CD4-positive, alpha-beta T cell treated with Interferon gamma for 1 hour (primary cell): ENCODE data around the gene CST8.

Experiments
- DNase-seq: peaks from one replicate; pipeline ENCODE4 v3.0.0-alpha.2; 2020

CST8 gene

GRCh38 chr20:23476015-23476754 lies 14.7 kb upstream of the CST8 start:
- DNase-seq: no peak

- no peak for DNase-seq
Measured at GRCh38 chr20:23477223-23477622, 13.7 kb upstream of the CST8 start.

DNA sequence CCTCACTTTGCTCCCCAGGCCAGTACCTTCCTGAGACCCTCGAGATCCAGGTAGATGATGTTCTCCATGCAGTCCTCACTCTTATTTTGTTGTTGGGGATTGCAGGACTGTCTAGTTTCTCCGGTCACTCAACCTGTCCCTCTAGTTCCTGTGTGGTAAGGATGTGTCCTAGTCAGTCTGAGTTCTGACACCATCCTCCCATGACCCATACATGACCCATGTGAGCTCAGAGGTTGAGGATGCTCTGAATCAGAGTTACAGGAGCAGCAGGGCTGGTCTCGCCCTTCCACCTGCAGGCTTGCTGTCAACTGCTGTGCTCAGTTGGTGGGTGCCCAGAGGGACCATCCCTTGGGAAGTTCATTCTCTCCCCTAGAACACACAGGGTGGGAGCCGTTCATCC lies 11.9 kb upstream of the CST8 start:
- DNase-seq: no peak

- DNase-seq: no peak
Measured at GRCh38 chr20:23482138-23482537, 8.8 kb upstream of the CST8 start.

DNA sequence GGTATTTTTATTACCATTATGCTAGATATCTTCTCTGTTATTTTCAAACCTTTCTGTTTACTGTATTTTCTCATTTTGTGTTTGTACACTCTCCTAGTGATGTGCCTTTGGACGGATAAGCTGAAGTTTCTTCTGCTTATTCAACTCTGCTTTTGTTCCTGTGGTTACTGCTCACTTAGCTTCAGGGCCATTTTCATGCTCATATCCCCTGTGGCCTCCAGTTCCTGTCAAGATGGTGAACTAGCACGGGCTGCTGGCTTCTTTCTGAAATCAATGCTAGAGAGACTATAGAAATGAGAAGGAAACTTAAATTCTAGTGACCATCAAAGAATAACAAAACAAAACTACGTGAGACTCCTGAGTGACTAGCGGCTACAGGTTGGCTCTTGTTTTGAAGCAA lies 6.8 kb upstream of the CST8 start:
- no peak for DNase-seq

DNA sequence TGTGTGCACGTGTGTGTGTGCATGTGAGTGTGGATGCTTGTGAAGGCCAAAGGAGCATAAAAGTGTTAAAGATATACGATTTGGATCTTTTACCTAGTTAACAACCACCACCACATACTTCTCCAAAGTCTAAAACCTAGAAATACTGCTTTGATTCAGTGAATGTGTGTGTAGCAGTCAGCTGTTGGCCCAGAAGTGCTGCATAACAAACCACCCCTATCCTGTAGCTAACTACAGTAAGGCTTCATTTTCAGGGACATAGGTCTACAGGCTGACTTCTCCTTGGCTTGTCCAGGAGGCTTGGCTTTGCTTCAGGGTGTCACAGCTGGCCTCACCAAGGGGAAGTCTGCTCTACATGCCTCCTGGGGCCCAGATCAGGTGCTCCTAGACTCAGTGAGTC lies 2.4 kb upstream of the CST8 start:
- DNase-seq: no peak

DNA sequence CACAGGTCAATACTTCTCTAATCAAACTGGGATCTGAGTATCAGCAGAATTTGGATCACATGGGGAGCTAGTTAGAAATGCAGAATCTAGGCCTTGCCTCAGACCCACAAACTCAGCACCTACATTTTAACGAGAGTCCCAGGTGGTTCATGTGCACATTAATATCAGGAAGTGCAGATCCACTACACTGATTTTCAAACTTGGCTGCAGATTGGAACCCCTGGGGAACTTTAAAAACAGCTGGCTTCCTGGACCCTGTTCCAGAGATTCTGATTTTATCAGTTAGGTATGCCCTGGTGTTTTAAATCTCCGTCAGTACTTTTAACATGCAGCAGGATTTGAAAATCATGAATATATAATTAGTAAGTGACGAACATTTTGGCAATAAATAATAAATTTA lies 1.9 kb upstream of the CST8 start:
- no peak for DNase-seq

- DNase-seq: no peak
Measured at GRCh38 chr20:23492292-23492691, 1.4 kb downstream of the CST8 start.

GRCh38 chr20:23493172-23493772 lies 2.4 kb downstream of the CST8 start:
- no peak for DNase-seq

GRCh38 chr20:23497536-23497935 lies 6.6 kb downstream of the CST8 start:
- no peak for DNase-seq

GRCh38 chr20:23501926-23502325 lies 11.0 kb downstream of the CST8 start:
- no peak for DNase-seq

- no peak for DNase-seq
Measured at GRCh38 chr20:23503649-23504048, 12.7 kb downstream of the CST8 start.

- no peak for DNase-seq
Measured at GRCh38 chr20:23507346-23507745, 16.4 kb downstream of the CST8 start.

DNA sequence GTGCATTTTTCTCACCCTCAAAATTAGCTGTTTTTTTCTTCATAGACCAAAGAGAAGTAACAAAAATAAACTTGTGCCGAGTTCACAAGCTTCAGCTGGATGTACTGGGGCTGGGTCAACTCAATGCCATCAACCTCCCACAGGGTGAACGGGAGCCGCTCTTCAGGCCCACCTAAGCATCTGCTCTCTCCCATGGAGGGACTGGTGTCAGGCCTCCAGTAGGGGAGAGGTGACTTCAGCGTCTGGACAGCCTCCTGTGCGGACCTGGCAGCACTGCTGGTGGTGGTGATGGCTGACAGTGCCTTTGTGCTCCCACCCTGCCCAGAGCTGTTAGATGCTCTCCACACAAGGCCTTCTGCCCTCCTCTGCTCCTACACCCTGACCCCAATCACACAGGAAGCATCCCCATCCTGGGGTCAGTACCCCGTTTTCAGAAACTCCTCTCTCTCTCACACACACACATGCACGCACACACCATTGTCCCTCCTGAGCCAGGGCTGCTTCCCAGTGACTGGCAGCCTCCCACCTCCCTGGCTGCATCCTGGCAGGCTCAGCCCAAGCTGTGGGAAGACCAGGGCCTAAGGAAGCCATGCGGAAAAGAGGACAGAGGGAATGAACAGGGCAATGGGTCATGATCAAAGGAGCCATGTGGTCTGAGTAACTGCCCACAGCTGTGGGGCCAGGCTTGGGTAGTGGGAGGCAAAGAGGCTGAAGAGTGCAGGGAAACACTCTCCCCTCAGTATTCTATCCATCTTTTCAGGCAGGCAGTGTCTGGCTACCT lies 17.7 kb downstream of the CST8 start:
- DNase-seq: no peak

DNA sequence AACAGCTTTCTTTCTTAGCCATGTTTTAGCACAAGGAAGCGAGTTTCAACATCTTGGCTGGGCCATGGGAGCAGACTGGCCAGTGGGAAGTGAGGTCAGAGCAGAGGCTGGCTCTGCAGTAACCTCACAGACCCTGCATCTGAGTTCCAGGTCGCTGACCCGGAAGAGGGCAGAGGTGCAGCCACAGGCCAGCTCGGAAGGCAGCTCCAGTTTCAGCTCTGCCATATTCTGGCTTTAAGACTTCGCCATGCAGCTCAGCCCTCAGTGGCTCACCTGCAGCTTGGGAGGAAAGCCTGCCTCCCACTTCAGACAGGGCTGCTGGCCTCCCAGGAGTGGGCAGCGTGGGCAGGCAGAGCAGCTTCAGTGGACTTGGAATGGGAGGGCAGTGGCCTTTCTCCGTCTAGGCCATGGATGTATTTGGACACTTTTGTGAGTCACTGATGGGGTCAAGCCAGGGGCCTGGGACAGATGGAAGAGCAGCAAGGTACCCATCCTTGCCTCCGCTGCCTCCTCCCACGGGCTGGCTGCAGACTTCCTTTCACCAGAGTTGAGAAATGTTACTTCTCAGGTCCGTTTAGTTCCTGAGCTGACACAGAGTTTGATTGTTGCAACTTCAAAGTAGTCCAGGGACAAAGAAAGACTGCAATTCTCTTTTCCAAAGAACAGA lies 18.5 kb downstream of the CST8 start:
- no peak for DNase-seq

DNA sequence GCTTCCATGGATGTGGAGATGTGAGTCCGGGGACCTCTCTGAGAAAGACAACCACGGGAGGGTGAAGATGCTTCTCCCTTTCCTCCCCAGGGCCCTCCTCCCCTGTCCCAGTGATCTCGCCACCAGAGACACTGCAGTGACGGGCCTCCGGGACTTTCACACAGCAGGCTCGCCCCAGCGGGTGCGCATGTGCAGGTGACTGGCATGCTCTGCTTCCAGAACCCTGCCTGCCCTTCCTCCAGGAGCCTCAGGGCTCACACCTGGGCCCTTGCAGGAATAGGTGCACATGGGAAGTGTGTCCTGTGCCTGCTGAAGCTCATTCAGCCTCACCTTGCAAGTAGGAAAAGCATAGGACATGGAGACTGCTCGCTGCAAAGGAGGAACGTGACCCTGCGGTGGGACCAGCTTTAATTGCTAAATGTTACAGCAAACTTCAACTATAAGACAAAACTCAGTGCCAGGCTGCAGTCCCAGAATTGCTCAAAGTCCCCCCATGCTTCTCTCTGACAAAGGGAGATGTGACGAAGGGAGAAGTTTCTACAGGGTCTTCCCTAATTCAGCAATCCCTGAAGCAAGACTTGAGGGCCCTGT lies 19.2 kb downstream of the CST8 start:
- DNase-seq: no peak

DNA sequence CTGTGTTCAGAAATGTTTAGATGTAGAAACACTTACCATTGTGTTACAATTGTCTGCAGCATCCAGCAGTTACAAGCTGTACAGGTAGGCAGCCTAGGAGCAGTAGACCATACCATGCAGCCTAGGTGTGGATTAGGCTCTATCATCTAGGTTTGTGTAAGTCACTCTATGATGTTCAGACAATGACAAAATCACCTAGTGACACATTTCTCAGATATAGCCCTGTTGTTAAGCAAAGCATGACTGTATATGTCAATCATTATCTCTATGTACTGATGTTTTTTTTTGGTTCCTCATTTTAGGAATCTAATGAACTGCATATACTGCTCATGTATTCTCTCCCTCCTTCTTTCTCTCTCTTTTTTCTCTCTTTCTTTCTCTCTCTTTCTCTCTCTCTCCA lies 22.2 kb downstream of the CST8 start:
- DNase-seq: no peak

DNA sequence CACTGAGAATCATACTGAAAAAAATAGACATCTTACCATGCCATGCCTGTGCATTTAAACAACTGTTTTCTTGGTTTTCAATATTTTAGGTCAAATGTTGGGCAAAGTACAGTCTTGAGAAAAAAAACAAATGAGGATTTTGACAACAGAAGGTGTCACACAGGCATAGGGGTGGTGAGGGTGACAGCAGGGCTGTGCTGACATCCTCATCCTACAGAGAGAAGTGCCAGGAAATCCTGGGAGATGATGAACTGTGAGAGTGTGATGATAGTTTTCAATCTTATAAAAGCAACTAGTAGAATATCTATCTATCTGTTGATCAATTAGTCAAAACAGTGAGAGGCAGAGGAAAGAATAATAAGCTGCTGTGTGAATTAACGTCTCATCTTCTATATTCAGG lies 23.9 kb downstream of the CST8 start:
- no peak for DNase-seq

DNA sequence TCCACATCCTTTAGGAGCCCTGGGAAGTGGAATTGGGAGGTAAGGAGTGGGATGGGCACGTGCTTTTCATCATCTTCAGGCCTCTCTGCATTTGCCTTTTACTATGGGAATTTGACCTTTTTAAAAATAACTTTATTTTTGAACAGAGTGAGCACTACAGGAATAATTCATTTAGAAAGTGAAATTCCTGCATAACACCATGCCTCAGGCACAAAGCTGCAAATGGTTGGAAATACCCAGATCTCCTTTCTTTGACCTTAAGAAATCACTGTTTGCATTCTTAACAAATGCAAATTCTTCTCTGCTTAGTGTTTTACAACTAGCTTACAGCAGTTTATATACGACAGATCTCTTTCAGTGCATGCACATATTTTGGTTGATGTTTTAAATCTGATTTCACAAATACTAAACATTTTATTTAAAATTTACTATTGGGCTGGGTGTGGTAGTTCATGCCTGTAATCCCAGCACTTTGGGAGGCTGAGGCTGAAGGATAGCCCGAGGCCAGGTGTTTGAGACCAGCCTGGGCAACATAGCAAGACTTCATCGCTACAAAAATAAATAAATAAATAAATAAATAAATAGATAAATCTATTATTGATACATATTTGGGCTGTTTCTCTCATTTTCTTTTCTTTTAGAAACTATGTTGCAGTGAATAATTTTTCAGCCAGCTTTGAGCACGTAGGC lies 24.5 kb downstream of the CST8 start:
- no peak for DNase-seq

GRCh38 chr20:23517719-23518118 lies 26.8 kb downstream of the CST8 start:
- DNase-seq: no peak

DNA sequence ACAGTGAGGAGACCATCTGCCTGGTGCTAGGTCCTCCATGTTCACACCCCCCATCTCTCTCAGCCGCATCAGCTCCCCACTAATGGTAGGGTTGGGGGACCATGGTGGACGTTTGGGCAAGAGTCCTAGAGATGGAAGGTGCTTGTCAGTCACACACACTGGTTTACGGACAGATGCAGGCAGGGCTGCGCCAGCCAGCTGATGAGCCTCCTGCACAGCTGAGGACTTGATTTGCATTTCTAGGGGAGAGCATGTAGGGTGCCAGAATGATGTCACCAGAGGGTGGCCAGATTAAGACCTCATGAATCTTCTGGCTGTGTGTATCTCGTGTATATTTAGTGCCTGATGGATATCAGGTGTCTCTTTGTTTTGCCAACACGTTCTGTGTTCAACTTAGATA lies 28.6 kb downstream of the CST8 start:
- no peak for DNase-seq

DNA sequence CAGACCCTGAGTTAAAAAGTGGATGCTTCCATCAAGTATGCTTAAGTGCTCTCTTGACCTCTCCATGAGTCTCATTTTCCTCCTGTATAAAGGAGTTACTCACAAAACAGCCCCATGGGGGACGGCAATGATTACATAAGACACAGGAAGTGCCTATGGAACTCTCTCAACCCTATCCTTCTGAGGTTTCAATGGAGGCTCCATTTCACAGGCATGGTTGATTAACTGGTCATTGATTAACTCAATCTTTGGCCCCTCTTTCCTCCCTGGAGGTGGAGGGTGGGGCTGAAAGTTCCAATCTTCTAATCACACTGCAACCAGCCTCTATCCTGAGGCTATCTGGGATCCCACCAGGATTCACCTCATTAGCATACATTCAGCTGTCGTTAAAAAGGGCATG lies 29.3 kb downstream of the CST8 start:
- DNase-seq: no peak

DNA sequence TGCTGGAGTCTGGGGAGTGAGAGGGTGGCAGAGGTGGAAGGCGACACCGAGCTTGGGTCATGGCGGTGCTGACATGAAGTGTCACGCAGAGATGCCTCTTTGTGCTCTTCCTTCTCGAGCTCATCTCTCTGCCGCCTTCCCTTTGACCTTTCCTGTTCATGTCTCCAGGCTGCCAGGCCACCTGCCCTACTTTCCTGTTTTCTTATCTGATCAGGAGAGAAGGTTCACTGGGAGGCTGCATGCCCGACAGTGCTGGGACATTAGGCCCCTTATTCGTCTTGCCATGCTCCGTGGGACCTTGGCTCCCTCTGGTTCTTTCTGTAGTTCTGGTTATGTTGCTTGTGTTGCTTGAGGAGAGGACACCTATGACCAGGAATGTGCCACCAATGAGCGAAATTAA lies 33.2 kb downstream of the CST8 start:
- no peak for DNase-seq
